ENCODE measurements around the gene WDFY4.

The WDFY4 gene

GRCh38 chr10:48740015-48740707 is 55.5 kb downstream of the WDFY4 start:
- DNase-seq (ENCODE audit: low read depth in 2 of 2) = no peak
- H3K4me3 ChIP-seq (replicated peaks in 1 of 2; ENCODE audit: low read depth in 2 of 2, low read length in 2 of 2) = no peak overlapping the region
- no peak for TF ChIP-seq CTCF (IDR thresholded peaks at IDR 0.05; ENCODE audit: low read depth, low read length)

DNA sequence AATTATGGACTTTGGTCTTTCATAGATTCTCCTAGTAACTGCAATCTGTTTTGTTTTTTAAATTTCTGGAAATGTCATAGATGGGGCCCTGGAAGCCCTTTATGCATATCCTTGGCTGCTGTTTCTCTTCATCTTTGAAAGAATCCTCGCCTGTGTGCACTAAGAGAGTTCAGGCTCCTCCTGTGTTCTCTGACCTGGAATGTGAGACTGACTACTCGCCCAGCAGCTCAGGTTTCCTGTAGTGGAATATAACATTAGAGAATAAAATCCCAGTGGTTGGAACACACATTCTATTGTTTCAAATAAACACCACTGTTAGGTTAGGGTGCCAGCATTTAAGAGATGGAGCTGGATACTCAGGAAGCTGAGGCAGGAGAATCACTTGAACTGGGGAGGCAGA is 56.3 kb downstream of the WDFY4 start:
- no peak for DNase-seq (ENCODE audit: low read depth in 2 of 2)
- TF ChIP-seq CTCF (IDR thresholded peaks at IDR 0.05; ENCODE audit: low read depth, low read length) = no peak

GRCh38 chr10:48742891-48743860 is 58.5 kb downstream of the WDFY4 start:
- TF ChIP-seq CTCF (IDR thresholded peaks at IDR 0.05; ENCODE audit: low read depth, low read length) = no peak
- H3K4me3 ChIP-seq (replicated peaks in 1 of 2; ENCODE audit: low read depth in 2 of 2, low read length in 2 of 2) = no peak overlapping the region
- DNase-seq (ENCODE audit: low read depth in 2 of 2) = no peak

More for the DNA sequence above, 56.3 kb downstream of the WDFY4 start:
- no peak overlapping the region for H3K4me3 ChIP-seq (replicated peaks in 1 of 2; ENCODE audit: low read depth in 2 of 2, low read length in 2 of 2)

GRCh38 chr10:48744587-48744986 is 59.9 kb downstream of the WDFY4 start:
- no peak overlapping the region for H3K4me3 ChIP-seq (replicated peaks in 1 of 2; ENCODE audit: low read depth in 2 of 2, low read length in 2 of 2)
- no peak for TF ChIP-seq CTCF (IDR thresholded peaks at IDR 0.05; ENCODE audit: low read depth, low read length)
- DNase-seq (ENCODE audit: low read depth in 2 of 2) = no peak

DNA sequence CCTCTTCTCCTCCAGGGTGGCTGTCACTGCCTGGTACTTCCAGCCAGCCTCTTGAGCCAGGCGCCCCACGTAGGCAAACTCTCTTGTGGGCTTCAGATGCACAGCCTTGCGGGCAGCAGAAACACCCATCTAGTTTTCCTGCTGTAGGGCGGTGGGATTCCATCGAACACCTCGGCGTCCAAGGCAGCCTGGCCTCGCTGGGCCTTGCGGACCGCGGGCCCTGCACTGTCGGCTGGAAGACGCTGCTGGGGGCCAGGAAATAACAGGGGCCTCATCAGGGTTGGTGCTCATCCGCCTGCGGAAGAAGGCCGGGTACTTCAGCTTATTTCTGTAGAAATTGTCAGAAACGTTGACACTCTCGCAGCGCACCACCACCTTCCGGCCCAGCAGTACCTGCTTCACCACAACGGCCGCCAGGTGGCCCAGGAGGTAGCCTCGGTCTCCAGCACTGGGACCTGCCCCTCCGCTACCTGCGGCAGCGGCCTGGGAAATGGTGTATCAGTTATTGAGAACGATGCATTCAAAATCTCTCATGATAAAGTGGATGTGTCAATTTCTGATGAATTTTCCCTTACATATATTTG is 61.1 kb downstream of the WDFY4 start:
- no peak for DNase-seq (ENCODE audit: low read depth in 2 of 2)
- no peak for TF ChIP-seq CTCF (IDR thresholded peaks at IDR 0.05; ENCODE audit: low read depth, low read length)
- no peak overlapping the region for H3K4me3 ChIP-seq (replicated peaks in 1 of 2; ENCODE audit: low read depth in 2 of 2, low read length in 2 of 2)

DNA sequence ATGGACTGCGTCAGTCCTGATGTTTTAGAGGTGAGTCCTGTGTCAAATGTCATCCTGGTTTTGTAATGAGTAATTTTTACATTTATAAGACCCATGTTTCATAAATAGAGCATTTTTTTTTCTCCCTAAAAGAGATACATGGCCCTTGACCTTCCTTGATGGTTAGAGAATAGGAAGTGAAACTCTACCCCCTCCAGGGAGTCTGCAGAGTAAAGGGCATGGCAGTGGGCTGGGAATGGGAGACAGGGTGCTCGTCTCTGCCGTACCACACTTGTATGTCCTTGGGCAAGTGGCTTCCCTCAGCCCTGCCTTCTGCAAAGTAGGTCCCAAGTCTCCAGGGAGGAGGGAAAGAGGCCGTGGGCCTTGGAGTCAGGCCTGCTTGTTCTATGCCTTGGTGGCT is 63.9 kb downstream of the WDFY4 start:
- DNase-seq (ENCODE audit: low read depth in 2 of 2) = no peak
- no peak overlapping the region for H3K4me3 ChIP-seq (replicated peaks in 1 of 2; ENCODE audit: low read depth in 2 of 2, low read length in 2 of 2)
- no peak for TF ChIP-seq CTCF (IDR thresholded peaks at IDR 0.05; ENCODE audit: low read depth, low read length)

Data from cardiac fibroblast (primary cell).